SK-N-SH (cell line): ENCODE measurements around the gene RFX1.

Experiments
- FOSL2 ChIP-seq: IDR thresholded peaks from 2 replicates; pipeline ENCODE4 v1.4.0; 2012; ENCODE audit warnings: low read depth, mild to moderate bottlenecking, moderate library complexity, borderline replicate concordance
- GABPA ChIP-seq: IDR thresholded peaks from 2 replicates; pipeline ENCODE4 v1.4.0; 2012; ENCODE audit warnings: low read depth, mild to moderate bottlenecking
- TAF1 ChIP-seq: IDR thresholded peaks from 2 replicates; pipeline ENCODE4 v1.6.1; 2012; ENCODE audit warnings: low read depth, mild to moderate bottlenecking, low read length, moderate library complexity, borderline replicate concordance
- ZBTB33 ChIP-seq: IDR thresholded peaks from 2 replicates; pipeline ENCODE4 v1.4.0; 2012; ENCODE audit warnings: low read depth, borderline replicate concordance
- TF ChIP-seq, protein P1 (sequence below): fragments of 200-600 bp; sonication (generic); IDR thresholded peaks from 2 replicates; pipeline ENCODE4 v1.6.1; 2017; ENCODE audit warnings: antibody characterized with exemption, mild to moderate bottlenecking, moderate library complexity
- TF ChIP-seq, protein P2 (sequence below): fragments of 150-350 bp; IDR thresholded peaks from 2 replicates; pipeline ENCODE4 v1.6.1; 2017; ENCODE audit warnings: antibody characterized with exemption, low read length, low read depth, borderline replicate concordance

DNA sequence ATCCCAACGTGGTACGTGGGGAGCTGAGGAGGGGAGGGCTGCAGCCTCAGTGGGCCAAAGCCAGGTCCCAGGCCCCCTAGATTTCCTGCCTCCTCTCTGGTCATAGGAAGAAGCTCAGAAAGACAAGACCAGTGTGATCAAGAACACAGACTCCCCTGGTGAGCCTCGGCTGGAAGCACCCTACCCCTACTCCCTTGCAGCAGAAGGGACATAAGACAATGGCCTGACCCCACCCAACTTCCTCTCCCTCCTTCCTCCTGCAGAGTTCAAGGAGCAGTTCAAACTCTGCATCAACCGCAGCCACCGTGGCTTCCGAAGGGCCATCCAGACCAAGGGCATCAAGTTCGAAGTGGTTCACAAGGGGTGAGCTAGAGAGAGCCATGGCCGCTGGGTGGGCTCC, 79.4 kb downstream of the RFX1 start:
- no peak for TF ChIP-seq GABPA
- TF ChIP-seq, protein P1, sequence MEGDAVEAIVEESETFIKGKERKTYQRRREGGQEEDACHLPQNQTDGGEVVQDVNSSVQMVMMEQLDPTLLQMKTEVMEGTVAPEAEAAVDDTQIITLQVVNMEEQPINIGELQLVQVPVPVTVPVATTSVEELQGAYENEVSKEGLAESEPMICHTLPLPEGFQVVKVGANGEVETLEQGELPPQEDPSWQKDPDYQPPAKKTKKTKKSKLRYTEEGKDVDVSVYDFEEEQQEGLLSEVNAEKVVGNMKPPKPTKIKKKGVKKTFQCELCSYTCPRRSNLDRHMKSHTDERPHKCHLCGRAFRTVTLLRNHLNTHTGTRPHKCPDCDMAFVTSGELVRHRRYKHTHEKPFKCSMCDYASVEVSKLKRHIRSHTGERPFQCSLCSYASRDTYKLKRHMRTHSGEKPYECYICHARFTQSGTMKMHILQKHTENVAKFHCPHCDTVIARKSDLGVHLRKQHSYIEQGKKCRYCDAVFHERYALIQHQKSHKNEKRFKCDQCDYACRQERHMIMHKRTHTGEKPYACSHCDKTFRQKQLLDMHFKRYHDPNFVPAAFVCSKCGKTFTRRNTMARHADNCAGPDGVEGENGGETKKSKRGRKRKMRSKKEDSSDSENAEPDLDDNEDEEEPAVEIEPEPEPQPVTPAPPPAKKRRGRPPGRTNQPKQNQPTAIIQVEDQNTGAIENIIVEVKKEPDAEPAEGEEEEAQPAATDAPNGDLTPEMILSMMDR: no peak
- TF ChIP-seq ZBTB33: no peak
- no peak for TF ChIP-seq FOSL2
- TF ChIP-seq TAF1: no peak
- TF ChIP-seq, protein P2, sequence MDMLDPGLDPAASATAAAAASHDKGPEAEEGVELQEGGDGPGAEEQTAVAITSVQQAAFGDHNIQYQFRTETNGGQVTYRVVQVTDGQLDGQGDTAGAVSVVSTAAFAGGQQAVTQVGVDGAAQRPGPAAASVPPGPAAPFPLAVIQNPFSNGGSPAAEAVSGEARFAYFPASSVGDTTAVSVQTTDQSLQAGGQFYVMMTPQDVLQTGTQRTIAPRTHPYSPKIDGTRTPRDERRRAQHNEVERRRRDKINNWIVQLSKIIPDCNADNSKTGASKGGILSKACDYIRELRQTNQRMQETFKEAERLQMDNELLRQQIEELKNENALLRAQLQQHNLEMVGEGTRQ: no peak
